Activated CD8-positive, alpha-beta T cell treated with anti-CD3 and anti-CD28 coated beads for 36 hours (primary cell): ENCODE measurements around the gene KRTAP12-4. TPM values are rescaled to one million over a fixed set of nuclear protein-coding genes. Genes with fewer than 3 reads are reported as not detected.

ENCODE experiments used
- ATAC-seq: fragments of 200-7000 bp; cut with Tn5 transposase; one replicate; pipeline ENCODE4 v1.10.0; 2021; ENCODE audit warnings: mild to moderate bottlenecking, moderate library complexity
- CTCF ChIA-PET: fragments of 350-600 bp; sonication (Branson Sonifier 250); formaldehyde crosslinking; loops from one replicate; lab custom pipeline; 2021; ENCODE audit warnings: antibody characterized with exemption; lab: Charles Lee
- POLR2A ChIA-PET: fragments of 350-600 bp; sonication (Branson Sonifier 250); formaldehyde crosslinking; loops from one replicate; lab custom pipeline; 2021; ENCODE audit warnings: antibody characterized with exemption; lab: Charles Lee
- DNase-seq: peaks from one replicate; pipeline ENCODE4 v3.0.0-alpha.2; 2020
- H3K27ac Mint-ChIP-seq: one replicate; pipeline ENCODE4 v1.8.0; 2021; ENCODE audit warnings: mild to moderate bottlenecking, mixed read lengths
- H3K27me3 Mint-ChIP-seq: one replicate; pipeline ENCODE4 v1.8.0; 2021; ENCODE audit warnings: mixed read lengths
- H3K36me3 Mint-ChIP-seq: one replicate; pipeline ENCODE4 v1.8.0; 2021; ENCODE audit warnings: low read depth, mixed read lengths
- H3K4me1 Mint-ChIP-seq: one replicate; pipeline ENCODE4 v1.8.0; 2021; ENCODE audit warnings: low read depth, mixed read lengths
- H3K4me3 Mint-ChIP-seq: one replicate; pipeline ENCODE4 v1.8.0; 2021; ENCODE audit warnings: mild to moderate bottlenecking, moderate library complexity, mixed read lengths
- H3K9me3 Mint-ChIP-seq: one replicate; pipeline ENCODE4 v1.8.0; 2021; ENCODE audit warnings: mixed read lengths
- intact Hi-C: fragments of 100-400 bp; cut with micrococcal nuclease; formaldehyde crosslinking; loops from one replicate; pipeline ENCODE4 v1.10.0; 2022
- total RNA-seq, 2 experiments: library from RNA; stranded (reverse); gene quantifications; one replicate each; pipeline ENCODE4 v1.2.3, GENCODE V29; 2021
- TF ChIP-seq, protein P1 (sequence below): fragments of 200-600 bp; IDR thresholded peaks from one replicate; pipeline ENCODE4 v1.8.0; 2022; ENCODE audit warnings: antibody characterized with exemption, mild to moderate bottlenecking

The KRTAP12-4 gene
- total RNA-seq, 2 experiments from 2014 or later, result not detected

GRCh38 chr21:44682580-44683151 is 28.2 kb upstream of the KRTAP12-4 start:
- no peak for ATAC-seq
- TF ChIP-seq, protein P1, sequence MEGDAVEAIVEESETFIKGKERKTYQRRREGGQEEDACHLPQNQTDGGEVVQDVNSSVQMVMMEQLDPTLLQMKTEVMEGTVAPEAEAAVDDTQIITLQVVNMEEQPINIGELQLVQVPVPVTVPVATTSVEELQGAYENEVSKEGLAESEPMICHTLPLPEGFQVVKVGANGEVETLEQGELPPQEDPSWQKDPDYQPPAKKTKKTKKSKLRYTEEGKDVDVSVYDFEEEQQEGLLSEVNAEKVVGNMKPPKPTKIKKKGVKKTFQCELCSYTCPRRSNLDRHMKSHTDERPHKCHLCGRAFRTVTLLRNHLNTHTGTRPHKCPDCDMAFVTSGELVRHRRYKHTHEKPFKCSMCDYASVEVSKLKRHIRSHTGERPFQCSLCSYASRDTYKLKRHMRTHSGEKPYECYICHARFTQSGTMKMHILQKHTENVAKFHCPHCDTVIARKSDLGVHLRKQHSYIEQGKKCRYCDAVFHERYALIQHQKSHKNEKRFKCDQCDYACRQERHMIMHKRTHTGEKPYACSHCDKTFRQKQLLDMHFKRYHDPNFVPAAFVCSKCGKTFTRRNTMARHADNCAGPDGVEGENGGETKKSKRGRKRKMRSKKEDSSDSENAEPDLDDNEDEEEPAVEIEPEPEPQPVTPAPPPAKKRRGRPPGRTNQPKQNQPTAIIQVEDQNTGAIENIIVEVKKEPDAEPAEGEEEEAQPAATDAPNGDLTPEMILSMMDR, result no peak

DNA sequence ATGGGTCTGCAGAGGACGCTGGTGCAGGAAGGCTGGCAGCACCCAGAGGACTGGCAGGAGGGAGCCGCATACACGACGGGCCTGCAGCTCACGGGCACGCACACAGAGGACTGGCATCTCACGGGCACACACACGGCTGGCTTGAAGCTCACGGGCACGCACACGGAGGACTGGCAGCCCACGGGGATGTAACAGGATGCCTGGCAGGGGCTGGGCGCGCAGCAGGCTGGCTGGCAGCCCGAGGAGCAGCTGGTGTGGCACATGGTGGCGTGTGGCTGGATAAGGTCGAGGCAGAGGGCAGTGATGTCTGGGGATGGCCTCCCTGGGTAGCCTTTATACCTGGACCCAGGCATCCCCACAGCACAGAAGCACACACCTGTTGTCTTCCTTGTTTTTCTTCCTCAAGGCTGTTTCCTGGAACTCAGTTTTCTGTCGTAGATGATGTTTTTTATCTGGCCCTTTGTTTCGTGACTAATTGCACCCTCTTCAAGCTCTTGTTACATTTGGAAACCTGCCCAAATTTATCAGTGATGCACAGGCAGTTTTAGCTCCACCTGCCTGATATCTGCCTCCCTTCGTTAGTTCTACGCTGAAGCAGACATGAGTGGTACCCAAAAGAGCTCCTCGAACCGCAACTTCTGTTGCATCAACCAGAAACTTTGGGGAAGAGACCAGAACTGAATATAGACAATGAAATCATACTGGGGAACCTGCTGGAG is 27.6 kb upstream of the KRTAP12-4 start, which contains the start of gene KRTAP12-1:
TSS of gene KRTAP12-1 (minus strand) at position 303 of the 719 bp plus-strand sequence. CDS start at position 263, 40 bp downstream.
- no peaks in the 10 kb centered on the region for H3K27me3 Mint-ChIP-seq
- no peaks in the 10 kb centered on the region for H3K36me3 Mint-ChIP-seq
- H3K9me3 Mint-ChIP-seq, result no peaks in the 10 kb centered on the region
- no peak within 1 kb of the TSS for H3K27ac Mint-ChIP-seq
- TF ChIP-seq, protein P1, result no peak
- no peak for DNase-seq
- intact Hi-C loops, result no loop called here
- ATAC-seq, result no peak
- peaks cover 8% of the 10 kb centered on the region for H3K4me1 Mint-ChIP-seq
- ChIA-PET POLR2A (no interaction called here), CTCF (interaction anchor here (1.1 kb wide), 1 partner anchor 35 kb away, joined by 3 read pairs; no protein-coding TSS in a partner anchor)
- no peak within 1 kb of the TSS for H3K4me3 Mint-ChIP-seq

More at GRCh38 chr21:44682580-44683151, 28.2 kb upstream of the KRTAP12-4 start:
- Mint-ChIP-seq H3K4me1 (peaks cover 8% of the 10 kb centered on the region), H3K27me3 (no peaks in the 10 kb centered on the region), H3K9me3 (no peaks in the 10 kb centered on the region), H3K36me3 (no peaks in the 10 kb centered on the region), H3K4me3 (no peak overlapping the region), H3K27ac (no peak overlapping the region)
- CTCF ChIA-PET, result interaction anchor here (1.1 kb wide), 1 partner anchor 36 kb away, joined by 3 read pairs; no protein-coding TSS in a partner anchor
- intact Hi-C loops, result no loop called here
- POLR2A ChIA-PET, result no interaction called here
- no peak for DNase-seq

- CTCF ChIA-PET, result no interaction called here
- intact Hi-C loops, result no loop called here
- Mint-ChIP-seq H3K36me3 (no peaks in the 10 kb centered on the region), H3K9me3 (no peaks in the 10 kb centered on the region), H3K4me3 (no peak overlapping the region), H3K27ac (no peak overlapping the region), H3K27me3 (no peaks in the 10 kb centered on the region), H3K4me1 (peaks cover 4% of the 10 kb centered on the region)
- ATAC-seq (no peak), DNase-seq (no peak)
- TF ChIP-seq, protein P1, result no peak
- POLR2A ChIA-PET, result no interaction called here
Measured at GRCh38 chr21:44681152-44681551, 26.7 kb upstream of the KRTAP12-4 start.

DNA sequence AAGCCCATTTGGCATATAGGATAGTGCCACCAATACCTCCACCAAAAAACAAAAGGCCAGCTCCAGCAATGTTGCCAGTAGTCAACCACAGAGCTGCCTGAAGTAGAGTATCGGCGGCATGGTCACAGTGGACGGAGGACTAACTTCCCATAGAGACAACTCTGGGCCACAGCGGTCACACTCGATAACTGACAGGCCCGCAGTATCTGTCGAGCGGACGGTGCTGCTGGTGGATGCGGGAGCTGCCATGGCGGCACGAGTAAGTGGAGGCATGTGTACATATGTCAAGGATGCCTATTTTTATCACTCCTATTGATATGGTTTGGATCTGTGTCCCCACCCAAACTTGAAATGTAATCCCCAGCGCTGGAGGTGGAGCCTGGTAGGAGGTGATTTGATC is 23.4 kb upstream of the KRTAP12-4 start:
- intact Hi-C loops, result no loop called here
- H3K27ac Mint-ChIP-seq, result no peak overlapping the region
- H3K4me3 Mint-ChIP-seq, result no peak overlapping the region
- no peaks in the 10 kb centered on the region for H3K4me1 Mint-ChIP-seq
- peaks cover 8% of the 10 kb centered on the region for H3K9me3 Mint-ChIP-seq
- no peak for DNase-seq
- ChIA-PET POLR2A (no interaction called here), CTCF (no interaction called here)
- TF ChIP-seq, protein P1, result no peak
- no peaks in the 10 kb centered on the region for H3K27me3 Mint-ChIP-seq
- no peak for ATAC-seq
- H3K36me3 Mint-ChIP-seq, result peaks cover 1% of the 10 kb centered on the region

GRCh38 chr21:44671911-44672310 is 17.5 kb upstream of the KRTAP12-4 start:
- CTCF ChIA-PET, result no interaction called here
- no peak for ATAC-seq

More at GRCh38 chr21:44671911-44672310, 17.5 kb upstream of the KRTAP12-4 start:
- intact Hi-C loops, result no loop called here
- H3K9me3 Mint-ChIP-seq, result peaks cover 22% of the 10 kb centered on the region
- TF ChIP-seq, protein P1, result no peak
- no peaks in the 10 kb centered on the region for H3K27me3 Mint-ChIP-seq
- H3K4me1 Mint-ChIP-seq, result peaks cover 4% of the 10 kb centered on the region
- H3K36me3 Mint-ChIP-seq, result peaks cover 3% of the 10 kb centered on the region
- POLR2A ChIA-PET, result no interaction called here
- H3K27ac Mint-ChIP-seq, result no peak overlapping the region
- no peak for DNase-seq
- H3K4me3 Mint-ChIP-seq, result no peak overlapping the region
